Measurements from ENCODE around the gene KIF12.

The KIF12 gene

GRCh38 chr9:114123031-114123977 is 24.2 kb upstream of the KIF12 start:
- DNase-seq = no peak

GRCh38 chr9:114122136-114123027 is 23.3 kb upstream of the KIF12 start:
- DNase-seq = no peak

GRCh38 chr9:114121227-114122135 is 22.4 kb upstream of the KIF12 start:
- no peak for DNase-seq

DNA sequence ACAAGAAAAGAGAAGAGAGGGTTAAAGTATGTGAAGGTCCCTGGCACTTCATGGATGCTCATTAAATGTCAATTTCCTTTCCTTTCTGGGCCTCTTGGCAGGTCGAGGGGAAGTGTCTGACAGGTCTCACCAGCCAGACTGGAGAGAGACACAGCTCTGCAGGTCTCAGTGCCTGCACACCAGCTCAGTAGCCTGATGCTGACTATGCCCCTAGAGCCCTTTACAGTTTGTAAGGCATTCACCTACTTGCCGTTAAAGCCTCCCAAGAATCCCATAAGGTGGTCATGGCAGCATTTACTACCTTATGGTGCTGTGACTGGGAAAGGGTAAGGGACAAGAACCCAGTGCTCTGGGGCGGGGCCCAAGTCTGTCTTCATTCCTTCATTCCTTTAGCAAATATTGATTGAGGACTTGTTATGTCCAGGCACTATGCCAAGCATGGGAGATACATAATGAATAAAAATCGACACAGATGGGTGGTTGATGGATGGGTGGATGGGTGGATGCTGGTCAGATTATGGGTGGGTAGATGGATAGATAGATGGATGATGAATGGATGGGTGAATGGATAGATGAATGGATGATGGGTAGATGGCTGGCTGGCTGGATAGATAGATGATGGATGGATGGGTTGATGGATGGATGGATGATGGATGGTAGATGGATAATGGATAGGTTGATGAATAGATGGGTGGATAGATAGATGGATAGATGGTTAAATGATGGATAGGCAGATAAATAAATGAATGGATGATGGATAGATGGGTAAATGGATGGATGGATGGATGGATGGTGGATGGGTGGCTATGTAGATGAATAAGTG is 21.3 kb upstream of the KIF12 start:
- no peak for DNase-seq

- DNase-seq = no peak
These were observed 20.4 kb upstream of the KIF12 start for GRCh38 chr9:114119242-114120191.

GRCh38 chr9:114117996-114118830 is 19.1 kb upstream of the KIF12 start:
- DNase-seq = no peak

DNA sequence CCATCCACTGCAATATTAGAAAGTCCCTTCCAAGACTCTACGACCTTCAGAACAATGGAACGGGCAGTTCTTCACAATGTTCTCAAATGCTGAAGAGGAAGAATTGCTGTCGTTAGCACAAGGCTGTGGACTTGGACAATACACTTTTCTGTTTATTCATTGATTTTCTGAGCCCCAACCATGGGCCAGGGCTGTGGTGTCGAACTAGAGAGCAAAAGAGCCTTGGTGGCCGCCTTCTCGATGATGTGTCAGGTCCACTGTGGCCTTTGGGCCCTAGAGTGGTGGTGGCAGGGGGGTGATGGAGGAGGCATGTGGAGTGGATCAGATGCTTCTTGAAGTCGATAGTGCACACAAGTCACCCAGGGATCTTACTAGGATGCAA is 18.5 kb upstream of the KIF12 start:
- no peak for DNase-seq

- DNase-seq = no peak
These were observed 17.1 kb upstream of the KIF12 start for GRCh38 chr9:114116126-114116747.

- DNase-seq = no peak
These were observed 16.6 kb upstream of the KIF12 start for GRCh38 chr9:114115654-114116125.

DNA sequence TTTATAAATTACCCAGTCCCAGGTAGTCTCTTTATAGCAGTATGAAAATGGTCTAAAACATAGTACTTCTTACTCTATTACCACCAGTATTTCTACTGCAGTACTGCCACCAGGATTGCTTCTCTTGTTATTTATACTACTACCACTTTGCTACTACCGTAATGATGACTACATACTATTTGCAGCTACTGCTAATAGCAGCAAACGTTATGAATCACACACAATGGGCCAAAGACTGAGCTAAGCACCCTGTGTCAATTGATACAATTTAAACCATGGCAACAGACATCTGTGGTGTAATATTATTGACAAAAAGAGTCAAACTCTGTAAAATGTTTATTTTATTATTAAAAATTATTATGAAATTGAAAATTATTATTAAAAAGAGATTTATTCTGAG is 15.3 kb upstream of the KIF12 start:
- no peak for DNase-seq

GRCh38 chr9:114112778-114113584 is 13.9 kb upstream of the KIF12 start:
- no peak for DNase-seq

DNA sequence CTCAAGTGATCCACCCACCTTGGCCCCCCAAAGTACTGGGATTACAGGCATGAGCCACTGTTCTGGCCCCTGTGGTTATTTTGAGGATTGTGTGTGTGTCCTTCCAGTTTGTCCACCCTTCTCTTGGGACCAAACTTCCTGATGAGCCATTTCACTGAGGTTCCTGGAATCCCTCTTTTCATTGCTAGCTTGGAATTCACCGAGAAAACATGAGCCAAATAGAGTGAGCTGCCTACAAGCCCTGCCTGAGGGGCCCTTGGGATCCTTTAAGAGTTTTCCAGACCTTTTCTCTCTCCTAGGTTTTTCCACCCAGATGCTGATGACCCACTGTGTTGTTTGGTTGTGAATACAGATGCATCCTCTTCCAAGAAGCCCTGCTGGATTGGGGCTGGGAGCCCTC is 13.2 kb upstream of the KIF12 start:
- DNase-seq = no peak

- DNase-seq = no peak
These were observed 11.1 kb upstream of the KIF12 start for GRCh38 chr9:114110180-114110579.

GRCh38 chr9:114109124-114109523 is 10.0 kb upstream of the KIF12 start:
- DNase-seq = no peak

DNA sequence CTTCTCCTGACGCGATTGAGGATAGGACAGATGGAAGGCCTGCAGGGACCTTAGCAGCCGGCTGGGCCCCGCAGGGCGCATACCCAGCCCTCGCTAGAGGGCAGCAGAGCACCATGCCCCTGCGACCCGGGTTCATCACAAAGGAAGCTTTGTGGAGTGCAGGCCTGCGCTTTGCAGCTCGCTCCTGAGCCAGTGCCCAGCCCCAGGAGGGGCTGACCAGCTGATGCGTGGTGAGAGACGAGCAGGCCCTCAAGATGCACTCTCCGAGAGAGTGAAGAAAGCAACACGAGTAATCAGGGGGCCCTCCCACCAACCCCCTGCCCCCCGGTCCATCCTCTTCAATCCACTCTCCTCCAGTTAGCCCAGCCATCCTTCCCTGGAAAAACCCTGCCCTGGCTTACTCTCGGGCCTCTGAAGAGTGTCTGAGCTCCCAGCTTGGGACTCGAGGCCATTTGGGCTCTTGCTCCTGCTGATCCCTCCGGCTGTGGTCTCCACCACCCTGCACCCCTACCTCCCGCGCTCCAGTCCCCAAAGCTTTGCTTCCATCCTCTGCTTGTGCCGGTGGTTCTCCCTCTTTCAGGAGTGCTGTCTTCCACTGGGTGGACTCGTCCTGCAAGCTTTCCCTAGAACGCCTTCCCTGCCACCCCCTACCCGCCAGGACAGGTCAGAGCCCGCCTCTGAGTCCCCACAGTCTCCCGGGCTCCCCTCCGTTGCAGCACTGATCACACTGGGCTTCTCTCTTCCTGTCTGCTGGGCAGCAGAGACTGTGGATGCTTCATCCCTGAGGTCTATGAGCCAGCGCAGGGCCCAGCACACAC is 9.1 kb upstream of the KIF12 start:
- DNase-seq = peak; percentile 37 to 64

- DNase-seq = no peak
These were observed 8.4 kb upstream of the KIF12 start for GRCh38 chr9:114107286-114108001.

Measured in stimulated activated CD4-positive, alpha-beta T cell treated with anti-CD3 and anti-CD28 coated beads, Interleukin-4, amount 100 ng/mL, for 4 hours (primary cell).